ENCODE data around the gene PIRT.

The PIRT gene

DNA sequence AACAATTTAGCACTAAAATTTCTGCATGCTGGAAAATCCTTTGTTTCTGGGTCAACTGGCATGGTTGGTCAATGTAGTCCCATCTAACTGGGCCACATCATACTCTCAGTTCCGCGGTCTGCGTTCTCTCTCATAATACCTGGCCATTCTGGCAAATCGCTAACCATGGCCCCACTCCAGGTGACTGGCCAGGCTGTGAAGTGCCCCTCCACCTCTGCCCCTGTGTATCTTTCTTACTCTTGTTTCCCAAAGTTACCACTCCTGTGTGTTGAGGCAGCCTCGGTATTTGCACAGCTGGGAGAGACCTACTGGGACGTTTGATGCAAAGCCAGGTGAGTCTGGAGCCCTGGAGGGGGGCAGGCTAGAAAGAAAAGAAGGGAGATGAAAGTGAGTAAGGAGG lies 32.0 kb downstream of the PIRT start:
- Histone ChIP-seq H3K9me3 (ENCODE audit: insufficient read depth, low read depth, low read length) (no peaks in the 10 kb centered on the region), H3K4me1 (ENCODE audit: insufficient read depth, low read length, poor library complexity, severe bottlenecking) (peaks cover 24% of the 10 kb centered on the region), H4K20me1 (ENCODE audit: insufficient read depth, low read length, poor library complexity, severe bottlenecking) (no peaks in the 10 kb centered on the region), H3K27me3 (ENCODE audit: insufficient read depth, low read length, poor library complexity, severe bottlenecking) (no peaks in the 10 kb centered on the region), H3K79me2 (ENCODE audit: insufficient read depth, low read length) (no peaks in the 10 kb centered on the region), H3F3A (ENCODE audit: low read depth) (no peaks in the 10 kb centered on the region), H3K9ac (ENCODE audit: low read depth, low read length, poor library complexity, severe bottlenecking) (no peak overlapping the region), H3K4me3 (ENCODE audit: low read length, poor library complexity, severe bottlenecking) (no peak overlapping the region), H3K36me3 (ENCODE audit: insufficient read depth, low read length) (no peaks in the 10 kb centered on the region), H2AFZ (ENCODE audit: low read length) (no peak overlapping the region), H3K4me2 (ENCODE audit: low read depth, low read length, poor library complexity, severe bottlenecking) (no peak overlapping the region), H3K9me2 (replicated peaks; ENCODE audit: low read depth, low read length) (no peaks in the 10 kb centered on the region)
- TF ChIP-seq, protein P1, sequence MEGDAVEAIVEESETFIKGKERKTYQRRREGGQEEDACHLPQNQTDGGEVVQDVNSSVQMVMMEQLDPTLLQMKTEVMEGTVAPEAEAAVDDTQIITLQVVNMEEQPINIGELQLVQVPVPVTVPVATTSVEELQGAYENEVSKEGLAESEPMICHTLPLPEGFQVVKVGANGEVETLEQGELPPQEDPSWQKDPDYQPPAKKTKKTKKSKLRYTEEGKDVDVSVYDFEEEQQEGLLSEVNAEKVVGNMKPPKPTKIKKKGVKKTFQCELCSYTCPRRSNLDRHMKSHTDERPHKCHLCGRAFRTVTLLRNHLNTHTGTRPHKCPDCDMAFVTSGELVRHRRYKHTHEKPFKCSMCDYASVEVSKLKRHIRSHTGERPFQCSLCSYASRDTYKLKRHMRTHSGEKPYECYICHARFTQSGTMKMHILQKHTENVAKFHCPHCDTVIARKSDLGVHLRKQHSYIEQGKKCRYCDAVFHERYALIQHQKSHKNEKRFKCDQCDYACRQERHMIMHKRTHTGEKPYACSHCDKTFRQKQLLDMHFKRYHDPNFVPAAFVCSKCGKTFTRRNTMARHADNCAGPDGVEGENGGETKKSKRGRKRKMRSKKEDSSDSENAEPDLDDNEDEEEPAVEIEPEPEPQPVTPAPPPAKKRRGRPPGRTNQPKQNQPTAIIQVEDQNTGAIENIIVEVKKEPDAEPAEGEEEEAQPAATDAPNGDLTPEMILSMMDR (conservative IDR thresholded peaks at IDR 0.05; ENCODE audit: low read length) = no peak
- TF ChIP-seq EZH2phosphoT487 (IDR thresholded peaks at IDR 0.05; ENCODE audit: borderline replicate concordance) = no peak

DNA sequence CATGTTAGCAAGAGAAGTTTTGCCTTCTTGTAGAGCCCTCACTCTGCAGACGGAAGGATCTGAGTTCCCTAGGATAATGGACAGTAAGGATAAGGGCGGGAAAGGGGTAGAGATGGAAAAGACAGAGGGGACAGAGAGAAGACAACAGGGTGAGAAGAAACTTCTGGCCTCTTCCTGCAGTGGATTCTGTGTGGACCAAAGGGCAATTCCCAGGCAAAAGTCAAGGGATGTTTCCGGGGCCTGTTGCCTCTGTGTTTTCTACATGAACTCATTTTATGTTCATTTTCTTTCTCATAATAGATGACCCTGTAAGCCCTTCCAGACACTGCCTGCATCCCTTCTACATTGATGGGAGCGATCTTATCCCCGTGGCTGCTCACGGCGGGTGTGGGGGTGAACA lies 33.3 kb downstream of the PIRT start:
- TF ChIP-seq, protein P1 (conservative IDR thresholded peaks at IDR 0.05; ENCODE audit: low read length) = no peak
- TF ChIP-seq EZH2phosphoT487 (IDR thresholded peaks at IDR 0.05; ENCODE audit: borderline replicate concordance) = no peak
- Histone ChIP-seq H3K9me2 (replicated peaks; ENCODE audit: low read depth, low read length) (no peaks in the 10 kb centered on the region), H3K4me1 (ENCODE audit: insufficient read depth, low read length, poor library complexity, severe bottlenecking) (peaks cover 38% of the 10 kb centered on the region), H3K4me2 (ENCODE audit: low read depth, low read length, poor library complexity, severe bottlenecking) (no peak overlapping the region), H3K4me3 (ENCODE audit: low read length, poor library complexity, severe bottlenecking) (no peak overlapping the region), H4K20me1 (ENCODE audit: insufficient read depth, low read length, poor library complexity, severe bottlenecking) (no peaks in the 10 kb centered on the region), H3K27me3 (ENCODE audit: insufficient read depth, low read length, poor library complexity, severe bottlenecking) (no peaks in the 10 kb centered on the region), H3K36me3 (ENCODE audit: insufficient read depth, low read length) (no peaks in the 10 kb centered on the region), H3F3A (ENCODE audit: low read depth) (no peaks in the 10 kb centered on the region), H2AFZ (ENCODE audit: low read length) (no peak overlapping the region), H3K9me3 (ENCODE audit: insufficient read depth, low read depth, low read length) (no peaks in the 10 kb centered on the region), H3K9ac (ENCODE audit: low read depth, low read length, poor library complexity, severe bottlenecking) (no peak overlapping the region), H3K79me2 (ENCODE audit: insufficient read depth, low read length) (no peaks in the 10 kb centered on the region)

DNA sequence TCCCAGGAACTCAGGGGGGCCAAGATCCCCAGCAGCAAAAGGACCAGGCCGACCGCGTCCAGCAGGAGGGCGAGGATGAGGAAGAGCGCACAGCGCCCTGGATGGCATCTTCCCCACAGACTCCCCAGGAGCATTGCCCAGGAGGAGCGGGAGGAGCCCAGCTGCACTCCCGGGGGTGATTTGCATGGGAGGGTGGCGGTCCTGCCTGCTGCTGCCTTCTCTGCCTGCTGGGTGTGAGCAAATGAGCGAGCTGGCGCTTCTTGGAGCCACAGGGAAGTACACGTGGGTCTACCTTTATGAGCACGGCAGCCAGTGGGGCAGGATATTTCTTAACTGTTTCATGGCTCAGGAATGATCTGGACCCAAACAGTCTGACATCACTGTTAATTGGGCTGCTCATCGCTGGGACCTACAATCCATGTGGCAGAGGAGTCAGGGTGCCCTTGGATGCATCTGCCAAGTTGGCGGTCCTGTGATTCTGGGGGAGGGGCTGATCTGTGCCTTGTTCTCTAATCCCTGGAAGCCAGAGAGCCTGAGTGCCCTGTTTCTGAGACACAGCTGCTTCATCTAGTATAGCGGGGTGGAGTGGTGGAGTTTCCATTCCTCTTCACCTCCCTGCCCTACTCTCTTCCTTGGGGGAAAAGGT lies 33.9 kb downstream of the PIRT start, which contains the start of gene TMEM238L:
TMEM238L (minus strand) TSS at position 270 of the 646 bp plus-strand sequence; CDS start at position 134, 136 bp downstream.
- Histone ChIP-seq H3K9ac (ENCODE audit: low read depth, low read length, poor library complexity, severe bottlenecking) (no peak within 1 kb of the TSS), H3K9me2 (replicated peaks; ENCODE audit: low read depth, low read length) (no peaks in the 10 kb centered on the region), H3K9me3 (ENCODE audit: insufficient read depth, low read depth, low read length) (no peaks in the 10 kb centered on the region), H3K79me2 (ENCODE audit: insufficient read depth, low read length) (no peaks in the 10 kb centered on the region), H4K20me1 (ENCODE audit: insufficient read depth, low read length, poor library complexity, severe bottlenecking) (no peaks in the 10 kb centered on the region), H3K4me2 (ENCODE audit: low read depth, low read length, poor library complexity, severe bottlenecking) (no peak within 1 kb of the TSS), H3F3A (ENCODE audit: low read depth) (no peaks in the 10 kb centered on the region), H3K4me1 (ENCODE audit: insufficient read depth, low read length, poor library complexity, severe bottlenecking) (peaks cover 44% of the 10 kb centered on the region), H3K4me3 (ENCODE audit: low read length, poor library complexity, severe bottlenecking) (no peak within 1 kb of the TSS), H3K36me3 (ENCODE audit: insufficient read depth, low read length) (no peaks in the 10 kb centered on the region), H3K27me3 (ENCODE audit: insufficient read depth, low read length, poor library complexity, severe bottlenecking) (no peaks in the 10 kb centered on the region), H2AFZ (ENCODE audit: low read length) (no peak within 1 kb of the TSS)
- no peak for TF ChIP-seq EZH2phosphoT487 (IDR thresholded peaks at IDR 0.05; ENCODE audit: borderline replicate concordance)
- TF ChIP-seq, protein P1 (conservative IDR thresholded peaks at IDR 0.05; ENCODE audit: low read length) = no peak

Measured in Loucy (cell line).